Ishikawa (cell line): ENCODE measurements around the gene ABHD17C.

Experiments used
- CEBPB ChIP-seq: IDR thresholded peaks from 2 replicates; pipeline ENCODE4 v1.6.1; 2012
- EP300 ChIP-seq: IDR thresholded peaks from 2 replicates; pipeline ENCODE4 v1.6.1; 2012; ENCODE audit warnings: borderline replicate concordance
- FOXM1 ChIP-seq: IDR thresholded peaks from 2 replicates; pipeline ENCODE4 v1.6.1; 2012; ENCODE audit warnings: low read depth, borderline replicate concordance
- MAX ChIP-seq: IDR thresholded peaks from 2 replicates; pipeline ENCODE4 v1.6.1; 2012
- NFIC ChIP-seq: IDR thresholded peaks from 2 replicates; pipeline ENCODE4 v1.6.1; 2012
- RAD21 ChIP-seq: IDR thresholded peaks from 2 replicates; pipeline ENCODE4 v1.6.1; 2012; ENCODE audit warnings: low read depth
- TAF1 ChIP-seq: IDR thresholded peaks from 2 replicates; pipeline ENCODE4 v1.6.1; 2012; ENCODE audit warnings: low read depth, mild to moderate bottlenecking
- TCF12 ChIP-seq: IDR thresholded peaks from 2 replicates; pipeline ENCODE4 v1.6.1; 2012; ENCODE audit warnings: low read depth
- USF1 ChIP-seq: IDR thresholded peaks from 2 replicates; pipeline ENCODE4 v1.6.1; 2012
- YY1 ChIP-seq: IDR thresholded peaks from 2 replicates; pipeline ENCODE4 v1.6.1; 2012; ENCODE audit warnings: low read depth
- ZBTB7A ChIP-seq: IDR thresholded peaks from 2 replicates; pipeline ENCODE4 v1.6.1; 2012; ENCODE audit warnings: low read depth

- TF ChIP-seq YY1 (no peak), TAF1 (no peak), RAD21 (no peak), MAX (no peak), CEBPB (no peak), EP300 (no peak), TCF12 (no peak), USF1 (no peak), FOXM1 (no peak), ZBTB7A (no peak), NFIC (no peak)
Observed at GRCh38 chr15:80698676-80699075, 3.6 kb downstream of the ABHD17C start.
